ENCODE results near the gene CILP2.

GRCh38 chr19:19553670-19554069 is 15.6 kb downstream of the CILP2 start:
- TF ChIP-seq CTCF (IDR thresholded peaks at IDR 0.05; ENCODE audit: insufficient read depth, low read length, poor library complexity, severe bottlenecking), result no peak
- TF ChIP-seq EZH2phosphoT487 (conservative IDR thresholded peaks at IDR 0.05; ENCODE audit: low read length), result no peak
